Endodermal cell (in vitro differentiated cells): ENCODE results near the gene FAHD2A. TPM values are rescaled to one million over a fixed set of nuclear protein-coding genes. Genes with fewer than 3 reads are reported as not detected.

Experiments used
- DNase-seq: peaks from one replicate; pipeline ENCODE4 v3.0.0-alpha.2; 2017
- H3K27ac ChIP-seq: 2 replicates; pipeline ENCODE4 v1.5.1; 2013; ENCODE audit warnings: mild to moderate bottlenecking, low read depth, low read length, moderate library complexity
- H3K27me3 ChIP-seq: 2 replicates; pipeline ENCODE4 v1.6.1; 2013; ENCODE audit warnings: mild to moderate bottlenecking, low read length, moderate library complexity; ENCODE audit not compliant: insufficient read depth, control insufficient read depth, poor library complexity, severe bottlenecking
- H3K36me3 ChIP-seq: 2 replicates; pipeline ENCODE4 v1.7.0; 2013; ENCODE audit warnings: mild to moderate bottlenecking, low read length, moderate library complexity; ENCODE audit not compliant: control insufficient read depth, insufficient read depth
- H3K4me1 ChIP-seq: one replicate; pipeline ENCODE4 v1.7.0; 2013; ENCODE audit warnings: low read length; ENCODE audit not compliant: control insufficient read depth, insufficient read depth
- H3K4me3 ChIP-seq: 2 replicates; pipeline ENCODE4 v1.5.1; 2013; ENCODE audit warnings: mild to moderate bottlenecking, low read length, moderate library complexity
- H3K9ac ChIP-seq: 2 replicates; pipeline ENCODE4 v1.6.1; 2013; ENCODE audit warnings: mild to moderate bottlenecking, low read length, moderate library complexity; ENCODE audit not compliant: poor library complexity, severe bottlenecking; ENCODE audit errors: extremely low read depth
- H3K9me3 ChIP-seq: 2 replicates; pipeline ENCODE4 v1.6.1; 2013; ENCODE audit warnings: mild to moderate bottlenecking, low read length, moderate library complexity; ENCODE audit not compliant: control insufficient read depth
- H3K27ac Mint-ChIP-seq: 2 replicates; pipeline ENCODE4 v1.8.0; 2020; ENCODE audit warnings: mixed read lengths
- H3K27me3 Mint-ChIP-seq: 2 replicates; pipeline ENCODE4 v1.8.0; 2021; ENCODE audit warnings: mild to moderate bottlenecking, mixed read lengths; ENCODE audit not compliant: insufficient read depth
- H3K36me3 Mint-ChIP-seq: 2 replicates; pipeline ENCODE4 v1.8.0; 2020; ENCODE audit warnings: low read depth, mixed read lengths
- H3K4me1 Mint-ChIP-seq: 2 replicates; pipeline ENCODE4 v1.8.0; 2020; ENCODE audit warnings: mixed read lengths
- H3K4me3 Mint-ChIP-seq: 2 replicates; pipeline ENCODE4 v1.8.0; 2020; ENCODE audit warnings: mild to moderate bottlenecking, moderate library complexity, mixed read lengths
- H3K9me3 Mint-ChIP-seq: 2 replicates; pipeline ENCODE4 v1.8.0; 2020; ENCODE audit warnings: mild to moderate bottlenecking, mixed read lengths
- WGBS, 2 experiments: methylation state at CpG; one replicate each; pipeline versions ENCODE4 v1.1.5 to v1.1.7; 2013; ENCODE audit warnings: missing lambda C conversion rate in 2 of 2, mixed read lengths in 1 of 2; ENCODE audit not compliant: insufficient coverage in 1 of 2, insufficient read length in 1 of 2; 5-methylcytosine and 5-hydroxymethylcytosine counted together
- total RNA-seq, 2 donors: library from RNA; stranded (reverse); fragmentation: NEBNext Ultra II Directional in 1 of 2; extraction: Animal tissue kit (Norgen Biotek cat#: 25700) in 1 of 2; gene quantifications; 2 replicates in 1 of 2; 3 replicates in 1 of 2; pipeline ENCODE4 v1.2.1, GENCODE V29; 2021
- TF ChIP-seq, protein P1 (sequence below): fragments of 200-600 bp; sonication (generic); conservative IDR thresholded peaks from 2 replicates; pipeline ENCODE4 v1.5.0; 2021; ENCODE audit warnings: antibody characterized with exemption, mild to moderate bottlenecking

The FAHD2A gene
- total RNA-seq, 2 donors from 2014 or later: 45.2 to 49.4 TPM

DNA sequence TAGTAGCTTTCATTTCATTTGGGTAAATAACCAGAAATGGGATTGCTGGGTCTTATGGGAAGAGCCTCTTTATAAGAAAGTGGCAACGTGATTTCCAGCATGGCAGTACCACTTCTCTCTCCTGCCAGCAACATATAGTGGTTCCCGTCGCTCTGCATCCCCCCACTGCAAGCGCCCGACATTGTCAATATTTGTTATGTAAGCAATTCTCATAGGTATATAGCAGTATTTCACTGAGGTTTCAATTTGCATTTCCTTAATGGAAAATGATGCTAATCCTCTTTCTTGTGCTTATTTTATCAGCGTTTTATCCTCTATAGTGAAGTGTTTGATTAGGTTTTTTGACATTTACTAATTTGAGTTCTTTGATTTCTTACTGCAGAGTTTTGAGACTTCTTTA, 36.0 kb upstream of the FAHD2A start:
- Mint-ChIP-seq H3K9me3 (no peaks in the 10 kb centered on the region), H3K4me3 (no peak overlapping the region), H3K27ac (no peak overlapping the region), H3K4me1 (no peaks in the 10 kb centered on the region), H3K27me3 (peaks cover 6% of the 10 kb centered on the region), H3K36me3 (no peaks in the 10 kb centered on the region)
- H3K9me3 ChIP-seq: no peaks in the 10 kb centered on the region
- 69 to 91% methylated on average over 5 to 6 of the region's 6 CpGs for WGBS, 2 experiments
- no peak overlapping the region for H3K4me3 ChIP-seq
- no peak overlapping the region for H3K9ac ChIP-seq
- no peak for DNase-seq
- H3K27ac ChIP-seq: no peak overlapping the region
- H3K27me3 ChIP-seq: no peaks in the 10 kb centered on the region
- no peaks in the 10 kb centered on the region for H3K36me3 ChIP-seq
- TF ChIP-seq, protein P1, sequence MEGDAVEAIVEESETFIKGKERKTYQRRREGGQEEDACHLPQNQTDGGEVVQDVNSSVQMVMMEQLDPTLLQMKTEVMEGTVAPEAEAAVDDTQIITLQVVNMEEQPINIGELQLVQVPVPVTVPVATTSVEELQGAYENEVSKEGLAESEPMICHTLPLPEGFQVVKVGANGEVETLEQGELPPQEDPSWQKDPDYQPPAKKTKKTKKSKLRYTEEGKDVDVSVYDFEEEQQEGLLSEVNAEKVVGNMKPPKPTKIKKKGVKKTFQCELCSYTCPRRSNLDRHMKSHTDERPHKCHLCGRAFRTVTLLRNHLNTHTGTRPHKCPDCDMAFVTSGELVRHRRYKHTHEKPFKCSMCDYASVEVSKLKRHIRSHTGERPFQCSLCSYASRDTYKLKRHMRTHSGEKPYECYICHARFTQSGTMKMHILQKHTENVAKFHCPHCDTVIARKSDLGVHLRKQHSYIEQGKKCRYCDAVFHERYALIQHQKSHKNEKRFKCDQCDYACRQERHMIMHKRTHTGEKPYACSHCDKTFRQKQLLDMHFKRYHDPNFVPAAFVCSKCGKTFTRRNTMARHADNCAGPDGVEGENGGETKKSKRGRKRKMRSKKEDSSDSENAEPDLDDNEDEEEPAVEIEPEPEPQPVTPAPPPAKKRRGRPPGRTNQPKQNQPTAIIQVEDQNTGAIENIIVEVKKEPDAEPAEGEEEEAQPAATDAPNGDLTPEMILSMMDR: no peak
- H3K4me1 ChIP-seq: no peaks in the 10 kb centered on the region

DNA sequence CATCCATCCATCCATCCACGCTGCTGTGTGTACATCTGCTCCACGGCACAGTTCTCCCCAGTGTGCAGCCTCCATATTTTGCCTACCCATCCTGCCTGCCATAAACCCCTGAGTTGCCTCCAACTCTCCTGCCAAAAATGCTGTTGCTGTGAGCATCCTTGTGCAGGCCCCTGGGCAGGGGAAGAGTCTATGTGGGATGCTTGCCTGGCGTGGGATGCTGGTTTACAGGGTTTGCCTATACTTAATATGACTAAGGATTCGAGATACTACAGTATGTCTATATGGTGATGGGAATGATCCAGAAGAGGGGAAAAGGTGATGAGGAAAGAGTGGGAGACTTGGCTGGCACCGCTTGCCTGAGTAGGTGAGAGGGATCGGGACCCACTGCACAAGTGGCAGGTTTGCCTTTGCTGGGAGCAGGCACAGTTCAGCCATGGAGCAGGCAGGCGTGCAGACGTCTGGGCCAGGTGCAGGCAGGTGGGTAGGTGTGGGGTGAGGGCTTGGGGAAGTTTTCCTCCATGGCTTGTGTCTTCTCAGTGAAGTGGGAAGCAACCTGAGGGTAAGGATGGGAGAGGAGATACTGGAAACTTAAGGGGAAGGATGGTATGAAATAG, 30.2 kb upstream of the FAHD2A start:
- TF ChIP-seq, protein P1: no peak
- Histone ChIP-seq H3K36me3 (no peaks in the 10 kb centered on the region), H3K27me3 (no peaks in the 10 kb centered on the region), H3K9me3 (no peaks in the 10 kb centered on the region), H3K9ac (no peak overlapping the region), H3K27ac (no peak overlapping the region), H3K4me3 (no peak overlapping the region), H3K4me1 (no peaks in the 10 kb centered on the region)
- 90 to 92% methylated on average over 6 to 8 of the region's 8 CpGs for WGBS, 2 experiments
- H3K36me3 Mint-ChIP-seq: no peaks in the 10 kb centered on the region
- no peaks in the 10 kb centered on the region for H3K9me3 Mint-ChIP-seq
- H3K27me3 Mint-ChIP-seq: peaks cover 1% of the 10 kb centered on the region
- no peaks in the 10 kb centered on the region for H3K4me1 Mint-ChIP-seq
- H3K4me3 Mint-ChIP-seq: no peak overlapping the region
- H3K27ac Mint-ChIP-seq: no peak overlapping the region
- peak; percentile 18 for DNase-seq

DNA sequence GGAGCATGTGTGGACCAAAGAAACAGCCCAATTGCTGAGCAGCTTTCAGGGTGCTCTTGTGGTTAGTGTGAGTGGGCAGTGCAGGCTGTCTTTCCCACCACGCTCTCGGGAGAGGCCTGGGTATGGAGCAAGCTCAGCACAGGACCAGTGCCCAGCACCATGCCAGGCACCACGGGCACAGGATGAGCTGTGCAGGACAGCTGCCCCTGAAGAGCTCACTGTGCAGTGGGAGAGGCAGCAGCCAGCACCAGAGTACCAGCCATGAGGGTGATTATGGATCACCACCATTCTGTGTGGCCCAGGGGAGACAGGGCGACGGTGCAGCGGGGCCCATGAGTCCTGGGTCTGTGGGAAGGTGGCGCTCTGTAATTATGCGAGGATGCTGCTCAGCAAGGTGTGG, 29.7 kb upstream of the FAHD2A start:
- 92 to 100% methylated on average over 1 to 8 of the region's 8 CpGs for WGBS, 2 experiments
- DNase-seq: peak; percentile 13
- no peaks in the 10 kb centered on the region for H3K4me1 ChIP-seq
- H3K4me1 Mint-ChIP-seq: no peaks in the 10 kb centered on the region
- peaks cover 1% of the 10 kb centered on the region for H3K27me3 Mint-ChIP-seq
- TF ChIP-seq, protein P1: no peak
- H3K9ac ChIP-seq: no peak overlapping the region
- H3K27ac ChIP-seq: no peak overlapping the region
- H3K27ac Mint-ChIP-seq: no peak overlapping the region
- no peaks in the 10 kb centered on the region for H3K36me3 ChIP-seq
- H3K36me3 Mint-ChIP-seq: no peaks in the 10 kb centered on the region
- no peaks in the 10 kb centered on the region for H3K9me3 ChIP-seq
- H3K27me3 ChIP-seq: no peaks in the 10 kb centered on the region
- H3K4me3 ChIP-seq: no peak overlapping the region
- H3K4me3 Mint-ChIP-seq: no peak overlapping the region
- no peaks in the 10 kb centered on the region for H3K9me3 Mint-ChIP-seq
